Activated CD8-positive, alpha-beta memory T cell treated with anti-CD3 and anti-CD28 coated beads, Interleukin-2, amount 50 U/mL, for 1 hour (primary cell): ENCODE data around the gene TMC4.
"Not testable (repeated sequence)": the region's sequence is repeated elsewhere in the genome, so short reads cannot be mapped to it uniquely, and the experiment has no call there.

Source experiments
- DNase-seq: peaks from one replicate; pipeline ENCODE4 v3.0.0-alpha.2; 2020; ENCODE audit errors: extremely low read depth

TMC4 gene

GRCh38 chr19:54172471-54173358, at the start of gene TMC4:
TMC4 (minus strand) TSS chr19:54173160; CDS start chr19:54173117, 43 bp downstream.
- DNase-seq: no peak

DNA sequence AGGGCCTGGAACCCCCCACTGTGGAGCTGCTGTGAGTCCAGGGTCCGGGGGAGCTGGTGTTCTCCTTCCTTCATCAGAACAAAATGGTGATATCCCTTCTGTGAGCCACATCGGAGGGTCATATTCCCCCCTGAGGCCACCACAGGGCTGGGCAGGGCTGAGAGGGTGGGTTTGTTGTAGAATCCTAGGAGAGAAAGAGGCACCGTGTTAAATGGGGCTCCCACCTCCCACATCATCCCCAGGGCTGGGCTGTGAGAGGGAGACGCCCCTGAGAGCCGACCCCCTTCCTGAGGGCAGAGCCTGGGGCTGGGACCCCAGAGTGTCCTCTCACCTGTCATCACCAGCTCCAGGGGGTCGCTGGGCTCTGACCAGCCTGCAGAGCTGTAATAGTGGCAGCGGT, 49.0 kb upstream of the TMC4 start:
- DNase-seq: not testable (repeated sequence)

DNA sequence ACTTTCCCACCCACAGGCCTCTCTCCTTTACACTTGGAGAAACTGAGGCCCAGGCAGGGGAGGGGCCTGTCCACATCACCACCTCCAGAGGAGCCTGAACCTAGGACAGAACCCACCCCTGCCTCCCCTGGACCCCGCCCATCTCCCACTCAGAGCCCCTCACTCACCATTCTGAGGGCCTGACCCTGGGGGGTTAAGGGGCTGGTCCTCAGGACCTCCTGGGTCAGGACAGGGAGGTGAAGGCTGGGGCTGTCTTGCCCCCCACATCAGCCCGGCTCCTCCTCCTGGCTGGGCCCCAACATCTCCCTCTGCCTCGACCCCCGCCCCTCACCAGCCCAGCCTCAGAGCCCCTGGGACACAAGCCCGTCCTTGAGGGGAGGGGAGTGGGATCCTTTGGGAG, 46.7 kb upstream of the TMC4 start:
- not testable (repeated sequence) for DNase-seq

DNA sequence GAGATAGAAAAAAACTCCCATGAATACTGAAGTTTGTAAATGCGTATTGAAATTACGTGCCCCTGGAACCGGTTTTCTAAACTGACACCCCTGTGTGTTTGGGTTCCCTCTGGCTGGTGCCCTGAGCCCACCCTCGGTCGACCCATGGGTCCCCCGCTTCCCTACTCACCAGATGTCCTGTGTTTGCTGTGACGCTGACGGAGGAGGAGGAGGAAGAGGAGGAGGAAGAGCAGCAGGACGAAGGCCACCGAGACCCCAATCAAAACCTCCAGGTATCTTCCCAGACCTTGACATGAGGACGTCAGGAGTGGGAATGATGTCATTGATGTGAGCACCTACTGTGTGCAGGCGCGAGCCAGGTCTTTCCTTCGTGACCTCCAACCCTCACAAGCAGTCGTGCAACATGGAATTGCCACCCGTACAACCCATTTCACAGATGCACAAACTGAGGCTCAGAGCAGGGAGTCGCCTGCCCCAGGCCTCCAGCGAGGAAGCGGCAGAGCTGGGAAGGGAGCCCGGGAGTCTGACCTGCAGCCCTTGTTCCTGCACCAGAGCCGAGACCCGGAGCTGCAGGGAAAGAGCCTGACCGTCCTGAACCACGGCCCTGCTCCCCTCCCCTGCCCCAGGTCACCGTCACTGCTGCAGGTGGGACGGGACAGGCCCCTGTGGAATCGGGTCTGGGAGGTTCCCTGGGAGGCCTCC, 46.2 kb upstream of the TMC4 start:
- DNase-seq: no peak

DNA sequence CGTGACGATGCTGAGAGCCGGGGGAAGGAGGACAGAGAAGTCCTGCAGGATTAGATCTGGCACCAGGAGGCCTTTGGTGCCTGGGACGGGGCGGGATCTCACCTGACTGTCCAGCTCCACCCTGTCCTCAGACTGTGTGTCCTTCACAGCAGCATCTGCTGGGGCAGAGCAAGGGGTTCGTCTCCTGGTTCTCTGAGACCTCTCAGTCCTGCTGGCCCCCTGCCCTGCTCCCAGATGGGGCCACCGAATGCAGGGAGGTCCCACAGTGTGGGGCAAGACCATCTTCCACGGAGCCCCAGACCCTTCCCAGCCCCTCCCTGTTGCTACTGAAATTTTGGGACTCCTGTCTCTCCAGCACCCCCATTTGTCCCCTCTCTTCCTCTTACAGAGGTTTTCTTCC, 45.3 kb upstream of the TMC4 start:
- DNase-seq: no peak

DNA sequence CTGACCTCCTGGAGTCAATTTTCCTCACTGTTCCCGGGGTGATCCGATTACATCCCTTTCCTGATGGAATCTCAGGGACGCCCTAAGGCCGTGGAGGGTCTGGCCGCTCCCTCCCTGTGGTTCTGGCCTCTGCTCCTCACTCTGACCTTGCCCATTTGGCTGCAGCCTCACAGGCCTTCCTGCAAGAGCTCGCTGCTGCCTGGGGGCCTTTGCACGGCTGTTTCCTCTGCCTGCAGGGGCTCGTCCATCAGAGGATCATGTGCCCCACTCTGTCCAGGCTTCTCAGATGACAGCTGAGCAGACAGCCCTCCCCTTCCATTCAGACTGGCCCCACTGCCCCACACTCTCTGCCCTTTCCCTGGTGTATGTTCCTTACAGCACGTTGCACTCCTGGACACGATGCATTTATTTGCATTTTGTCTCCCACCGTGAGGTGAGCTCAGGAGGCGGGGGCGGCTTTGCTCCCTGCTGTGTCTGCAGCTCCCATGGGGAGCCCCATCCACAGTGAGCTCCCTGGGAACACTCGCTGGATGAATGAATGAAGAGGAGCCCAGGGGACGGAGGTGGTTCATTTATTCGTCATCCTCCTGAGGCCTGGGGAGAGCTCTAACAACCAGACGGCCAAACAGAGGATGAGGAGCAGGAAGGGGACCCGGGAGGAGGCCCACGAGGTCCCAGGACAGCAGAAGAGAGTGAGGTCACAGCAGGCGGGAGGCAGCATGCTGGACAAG, 44.7 kb upstream of the TMC4 start:
- not testable (repeated sequence) for DNase-seq

GRCh38 chr19:54216869-54217268, 43.9 kb upstream of the TMC4 start:
- no peak for DNase-seq

GRCh38 chr19:54214734-54215133, 41.8 kb upstream of the TMC4 start:
- not testable (repeated sequence) for DNase-seq

GRCh38 chr19:54214217-54214616, 41.3 kb upstream of the TMC4 start:
- DNase-seq: not testable (repeated sequence)

DNA sequence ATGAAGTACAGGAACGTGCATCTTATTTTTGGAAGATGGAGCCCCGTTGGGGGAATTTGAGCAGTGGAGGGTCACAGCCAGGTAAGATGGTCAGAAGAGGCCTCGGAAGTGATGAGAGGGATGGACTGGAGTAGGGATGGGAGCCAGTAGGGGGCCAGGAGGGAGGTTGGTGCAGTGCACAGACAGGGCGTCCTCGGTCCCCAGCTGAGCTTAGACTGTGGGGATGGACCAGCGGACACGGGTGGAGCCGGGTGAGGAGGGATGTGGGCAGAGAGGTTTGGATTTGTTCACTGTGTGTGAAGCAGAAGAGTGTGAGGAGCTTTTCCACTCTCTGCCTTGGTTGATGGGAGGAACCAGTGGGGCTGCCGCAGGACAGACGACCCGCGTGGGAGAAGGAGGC, 38.3 kb upstream of the TMC4 start:
- no peak for DNase-seq

- DNase-seq: no peak
Observed at GRCh38 chr19:54209811-54210494, 37.0 kb upstream of the TMC4 start.

DNA sequence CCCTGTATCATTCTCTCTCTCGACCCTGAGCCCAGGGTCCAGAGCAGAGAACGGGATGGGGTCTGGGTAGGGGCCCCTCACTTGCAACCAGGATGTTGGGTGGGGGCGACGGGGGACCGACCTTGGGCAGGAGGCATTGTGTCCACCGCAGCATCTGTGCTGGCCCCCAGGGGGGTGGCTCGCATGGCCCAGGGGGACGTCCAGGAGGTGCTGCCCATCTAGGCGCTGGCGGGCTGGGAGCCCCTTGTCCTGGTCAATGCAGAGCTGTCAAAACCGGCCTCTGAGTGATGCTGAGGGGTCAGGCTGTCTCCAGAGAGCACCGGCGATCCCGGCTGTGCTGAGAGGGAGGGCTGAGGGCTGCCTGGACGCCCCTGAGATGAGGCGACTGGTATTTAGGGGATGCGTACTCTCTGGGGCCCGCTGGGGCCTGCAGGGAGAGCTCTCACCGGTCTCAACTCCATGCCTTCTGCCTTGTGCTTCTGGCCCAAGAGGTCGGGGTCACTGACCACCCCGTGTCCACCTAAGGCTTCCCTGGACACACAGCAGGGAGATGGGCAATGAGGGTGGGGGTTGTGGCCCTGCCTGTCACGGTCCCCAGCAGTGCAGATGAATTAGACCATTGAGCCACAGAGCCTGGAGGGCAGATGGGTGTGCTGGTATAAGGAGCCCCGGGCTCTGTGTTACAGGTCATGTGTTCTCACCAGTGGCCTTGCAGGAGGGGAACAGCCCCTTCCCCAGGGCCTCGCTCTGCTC, 36.3 kb upstream of the TMC4 start:
- no peak for DNase-seq

- DNase-seq: no peak
Observed at GRCh38 chr19:54208784-54209057, 35.8 kb upstream of the TMC4 start.

DNA sequence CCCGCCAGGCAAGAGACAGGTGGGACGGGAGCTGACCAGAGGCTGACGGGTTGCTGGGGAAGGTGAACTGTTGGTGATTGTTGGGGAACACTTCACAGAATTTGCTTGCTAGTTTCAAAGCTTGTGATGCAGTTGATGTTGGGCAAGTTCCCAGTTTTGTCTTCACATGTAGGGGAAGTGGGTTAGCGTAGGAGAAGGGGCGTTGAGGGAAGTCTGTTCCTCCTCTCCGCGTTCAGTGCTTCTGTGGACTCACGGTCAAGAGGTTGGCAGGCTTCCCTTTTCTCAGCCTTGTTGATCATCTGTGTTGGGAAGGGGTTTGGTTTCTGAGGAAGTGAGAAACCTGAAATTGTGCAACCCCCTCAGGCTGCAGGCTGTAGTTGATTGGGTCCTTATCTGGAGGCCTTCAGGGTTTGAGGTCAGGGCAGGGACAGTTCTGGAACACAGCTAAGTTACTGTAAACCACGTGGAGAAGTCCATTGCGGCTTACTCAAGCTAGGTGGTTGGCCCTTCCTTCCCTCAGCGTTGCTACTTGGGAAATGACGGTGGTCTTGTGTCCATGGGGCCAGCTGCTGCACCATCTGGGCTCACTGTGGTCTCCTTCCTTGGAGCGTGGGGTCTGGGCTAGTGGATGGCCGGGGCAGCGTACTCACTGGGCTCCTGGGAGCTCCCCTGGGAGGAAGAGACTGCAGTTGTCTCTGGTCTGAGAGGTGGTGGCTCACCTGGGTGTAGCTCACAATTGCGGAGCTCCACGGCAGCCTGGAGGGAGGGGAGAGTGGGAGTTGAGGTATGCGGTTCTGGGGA, 35.2 kb upstream of the TMC4 start:
- no peak for DNase-seq

DNA sequence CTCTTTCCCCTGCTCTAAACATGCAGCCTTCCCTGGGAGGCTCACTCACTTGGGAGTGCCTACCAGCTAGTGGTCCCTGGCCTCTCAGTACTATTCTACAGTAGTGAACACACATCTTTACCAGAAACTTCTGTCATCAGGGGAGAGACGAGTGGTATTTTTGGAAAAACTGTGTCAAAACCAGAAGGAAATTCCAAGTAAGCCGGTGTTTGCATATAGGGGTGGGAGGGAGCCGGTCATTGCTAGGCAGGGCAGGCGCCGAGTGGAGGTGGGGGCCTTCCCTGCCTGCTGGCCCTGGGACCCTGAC, 34.7 kb upstream of the TMC4 start:
- DNase-seq: no peak

GRCh38 chr19:54207193-54207592, 34.2 kb upstream of the TMC4 start:
- DNase-seq: not testable (repeated sequence)

- no peak for DNase-seq
Observed at GRCh38 chr19:54206831-54207177, 33.8 kb upstream of the TMC4 start.

DNA sequence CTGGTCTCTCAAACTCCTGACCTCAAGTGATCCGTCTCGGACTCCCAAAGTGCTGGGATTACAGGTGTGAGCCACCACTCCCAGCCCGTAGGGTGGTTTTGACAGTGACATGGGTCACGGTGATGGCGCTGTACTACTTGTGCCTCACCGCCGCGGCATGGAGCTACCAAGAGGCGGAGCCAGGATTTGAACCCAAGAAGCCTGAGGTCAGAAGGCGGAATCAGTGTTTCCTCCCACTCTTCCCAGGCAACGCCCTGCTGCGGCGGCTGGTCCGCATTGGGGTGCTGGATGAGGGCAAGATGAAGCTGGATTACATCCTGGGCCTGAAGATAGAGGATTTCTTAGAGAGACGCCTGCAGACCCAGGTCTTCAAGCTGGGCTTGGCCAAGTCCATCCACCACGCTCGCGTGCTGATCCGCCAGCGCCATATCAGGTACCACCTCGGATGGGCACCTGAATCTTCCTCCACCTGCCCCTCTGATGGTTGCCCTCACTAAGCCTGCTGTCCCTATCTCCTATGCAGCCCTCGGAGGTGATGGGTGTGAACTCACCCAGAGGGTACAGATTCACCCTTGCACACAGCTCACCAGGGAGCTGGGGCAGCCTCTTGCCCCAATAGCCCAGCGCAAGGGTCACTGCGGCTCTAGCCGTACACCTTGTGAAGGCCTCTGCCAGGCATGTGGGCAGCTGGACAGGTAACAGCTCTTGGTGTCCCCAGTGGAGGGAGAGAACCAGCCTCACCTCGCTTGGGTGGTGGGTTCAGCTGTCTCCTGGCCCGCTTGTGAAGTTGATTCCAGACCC, 33.3 kb upstream of the TMC4 start:
- no peak for DNase-seq

GRCh38 chr19:54204767-54205468, 32.0 kb upstream of the TMC4 start:
- DNase-seq: no peak
